ENCODE measurements around the gene TRAF4.

Gene TRAF4

DNA sequence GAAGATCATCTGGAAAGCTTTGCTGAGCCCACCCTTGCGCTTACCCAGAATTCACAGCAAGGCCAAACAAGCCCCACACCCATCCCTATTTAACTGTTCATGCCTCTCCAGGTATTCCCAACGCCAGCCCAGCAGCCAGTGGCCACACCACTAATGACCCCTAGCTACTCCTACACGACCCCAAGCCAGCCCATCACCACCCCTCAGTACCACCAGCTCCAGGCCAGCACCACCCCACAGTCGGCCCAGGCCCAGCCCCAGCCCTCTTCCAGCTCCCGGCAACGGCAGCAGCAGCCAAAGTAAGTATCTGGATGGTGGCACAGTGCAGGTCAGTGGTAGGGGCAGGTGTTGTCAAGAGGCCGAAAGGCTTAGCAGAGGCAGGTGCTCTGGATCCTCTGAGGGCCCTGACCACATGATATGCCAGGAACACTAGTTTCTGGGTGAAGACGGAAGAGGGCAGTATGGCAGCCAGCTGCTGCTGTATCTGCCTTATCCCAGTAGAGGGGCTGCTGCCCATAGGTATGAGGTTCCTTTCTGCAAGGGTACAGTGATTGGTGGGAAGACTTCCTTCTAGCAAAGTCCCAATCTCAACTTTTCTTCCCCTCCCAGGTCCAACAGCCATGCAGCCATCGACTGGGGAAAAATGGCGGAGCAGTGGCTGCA is 42.9 kb upstream of the TRAF4 start:
- TF ChIP-seq, protein P1, sequence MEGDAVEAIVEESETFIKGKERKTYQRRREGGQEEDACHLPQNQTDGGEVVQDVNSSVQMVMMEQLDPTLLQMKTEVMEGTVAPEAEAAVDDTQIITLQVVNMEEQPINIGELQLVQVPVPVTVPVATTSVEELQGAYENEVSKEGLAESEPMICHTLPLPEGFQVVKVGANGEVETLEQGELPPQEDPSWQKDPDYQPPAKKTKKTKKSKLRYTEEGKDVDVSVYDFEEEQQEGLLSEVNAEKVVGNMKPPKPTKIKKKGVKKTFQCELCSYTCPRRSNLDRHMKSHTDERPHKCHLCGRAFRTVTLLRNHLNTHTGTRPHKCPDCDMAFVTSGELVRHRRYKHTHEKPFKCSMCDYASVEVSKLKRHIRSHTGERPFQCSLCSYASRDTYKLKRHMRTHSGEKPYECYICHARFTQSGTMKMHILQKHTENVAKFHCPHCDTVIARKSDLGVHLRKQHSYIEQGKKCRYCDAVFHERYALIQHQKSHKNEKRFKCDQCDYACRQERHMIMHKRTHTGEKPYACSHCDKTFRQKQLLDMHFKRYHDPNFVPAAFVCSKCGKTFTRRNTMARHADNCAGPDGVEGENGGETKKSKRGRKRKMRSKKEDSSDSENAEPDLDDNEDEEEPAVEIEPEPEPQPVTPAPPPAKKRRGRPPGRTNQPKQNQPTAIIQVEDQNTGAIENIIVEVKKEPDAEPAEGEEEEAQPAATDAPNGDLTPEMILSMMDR (IDR thresholded peaks at IDR 0.05; ENCODE audit: borderline replicate concordance, extremely low read depth, low read length, poor library complexity, severe bottlenecking), result no peak
- no peak for TF ChIP-seq EZH2 (IDR thresholded peaks at IDR 0.05; ENCODE audit: borderline replicate concordance, low read depth, low read length, severe bottlenecking)
- Histone ChIP-seq H3K4me1 (ENCODE audit: insufficient read depth, low read length) (no peaks in the 10 kb centered on the region), H3K9me3 (ENCODE audit: insufficient read depth, low read length, severe bottlenecking) (no peaks in the 10 kb centered on the region), H3K4me3 (ENCODE audit: low read depth in 1 of 2, low read length in 2 of 2) (no peak overlapping the region), H3K4me2 (ENCODE audit: insufficient read depth, low read length) (no peak overlapping the region), H4K20me1 (ENCODE audit: insufficient read depth, low read length) (0 out of 2 replicates have a peak, but pooled peaks cover 4% of the 10 kb centered on the region), H2AFZ (ENCODE audit: low read depth, low read length) (no peak overlapping the region), H3K27me3 (ENCODE audit: insufficient read depth, low read length, poor library complexity) (no peaks in the 10 kb centered on the region), H3K9ac (ENCODE audit: low read depth, low read length) (no peak overlapping the region), H3K36me3 (ENCODE audit: insufficient read depth, low read length) (peaks cover 81% of the 10 kb centered on the region), H3K27ac (ENCODE audit: low read length) (no peak overlapping the region), H3K79me2 (ENCODE audit: insufficient read depth, low read length) (no peaks in the 10 kb centered on the region)
- no peak for DNase-seq
- ATAC-seq (ENCODE audit: insufficient read depth, low read depth), result no peak

DNA sequence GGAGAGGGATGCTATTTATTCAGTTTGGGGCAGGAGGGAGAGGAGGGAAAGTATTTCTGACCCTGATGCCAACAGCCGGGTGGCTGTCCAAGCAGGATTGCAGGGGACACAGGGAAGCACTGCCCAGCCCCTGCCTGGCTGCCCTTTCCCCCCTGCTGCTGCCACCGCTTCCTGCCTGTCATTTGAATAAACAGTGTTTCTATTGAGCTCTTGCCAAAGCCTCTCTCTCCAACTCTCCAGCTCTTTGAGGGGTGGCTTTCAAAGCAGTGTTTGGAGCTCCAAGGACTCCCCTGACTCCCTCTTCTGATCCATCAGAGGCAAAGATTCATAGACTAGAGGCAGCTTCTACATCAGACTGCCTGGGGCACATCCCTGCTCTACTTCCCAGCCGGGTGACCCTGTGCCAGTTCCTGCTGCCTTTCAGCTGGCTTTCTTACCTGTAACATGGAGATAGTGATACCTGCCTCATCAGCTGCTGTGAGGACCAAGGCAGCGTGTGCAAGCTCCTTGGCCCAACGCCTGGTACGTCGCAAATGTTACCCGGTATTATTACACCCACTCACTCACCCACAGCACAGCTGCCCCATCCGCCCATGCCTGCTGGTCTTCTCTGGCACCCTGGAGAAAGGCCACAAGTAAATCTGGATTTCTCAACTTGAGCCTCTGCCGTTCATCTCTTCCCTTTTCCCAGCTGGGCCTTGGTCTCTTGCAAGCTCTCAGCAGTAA is 41.6 kb upstream of the TRAF4 start:
- no peak for ATAC-seq (ENCODE audit: insufficient read depth, low read depth)
- Histone ChIP-seq H2AFZ (ENCODE audit: low read depth, low read length) (no peak overlapping the region), H3K79me2 (ENCODE audit: insufficient read depth, low read length) (no peaks in the 10 kb centered on the region), H3K27ac (ENCODE audit: low read length) (no peak overlapping the region), H4K20me1 (ENCODE audit: insufficient read depth, low read length) (0 out of 2 replicates have a peak, but pooled peaks cover 4% of the 10 kb centered on the region), H3K36me3 (ENCODE audit: insufficient read depth, low read length) (peaks cover 75% of the 10 kb centered on the region), H3K4me2 (ENCODE audit: insufficient read depth, low read length) (no peak overlapping the region), H3K27me3 (ENCODE audit: insufficient read depth, low read length, poor library complexity) (no peaks in the 10 kb centered on the region), H3K9ac (ENCODE audit: low read depth, low read length) (no peak overlapping the region), H3K9me3 (ENCODE audit: insufficient read depth, low read length, severe bottlenecking) (no peaks in the 10 kb centered on the region), H3K4me1 (ENCODE audit: insufficient read depth, low read length) (no peaks in the 10 kb centered on the region), H3K4me3 (ENCODE audit: low read depth in 1 of 2, low read length in 2 of 2) (no peak overlapping the region)
- DNase-seq, result no peak
- TF ChIP-seq EZH2 (IDR thresholded peaks at IDR 0.05; ENCODE audit: borderline replicate concordance, low read depth, low read length, severe bottlenecking), result no peak
- TF ChIP-seq, protein P1 (IDR thresholded peaks at IDR 0.05; ENCODE audit: borderline replicate concordance, extremely low read depth, low read length, poor library complexity, severe bottlenecking), result no peak

GRCh38 chr17:28702752-28703150 is 41.1 kb upstream of the TRAF4 start:
- Histone ChIP-seq H3K36me3 (ENCODE audit: insufficient read depth, low read length) (peaks cover 69% of the 10 kb centered on the region), H3K4me3 (ENCODE audit: low read depth in 1 of 2, low read length in 2 of 2) (no peak overlapping the region), H3K4me2 (ENCODE audit: insufficient read depth, low read length) (no peak overlapping the region), H2AFZ (ENCODE audit: low read depth, low read length) (no peak overlapping the region), H3K27ac (ENCODE audit: low read length) (no peak overlapping the region), H3K9ac (ENCODE audit: low read depth, low read length) (no peak overlapping the region), H3K9me3 (ENCODE audit: insufficient read depth, low read length, severe bottlenecking) (no peaks in the 10 kb centered on the region), H3K79me2 (ENCODE audit: insufficient read depth, low read length) (no peaks in the 10 kb centered on the region), H3K4me1 (ENCODE audit: insufficient read depth, low read length) (no peaks in the 10 kb centered on the region), H4K20me1 (ENCODE audit: insufficient read depth, low read length) (0 out of 2 replicates have a peak, but pooled peaks cover 4% of the 10 kb centered on the region), H3K27me3 (ENCODE audit: insufficient read depth, low read length, poor library complexity) (no peaks in the 10 kb centered on the region)
- TF ChIP-seq, protein P1 (IDR thresholded peaks at IDR 0.05; ENCODE audit: borderline replicate concordance, extremely low read depth, low read length, poor library complexity, severe bottlenecking), result no peak
- TF ChIP-seq EZH2 (IDR thresholded peaks at IDR 0.05; ENCODE audit: borderline replicate concordance, low read depth, low read length, severe bottlenecking), result no peak
- DNase-seq (no peak), ATAC-seq (ENCODE audit: insufficient read depth, low read depth) (no peak)

All from DND-41 (cell line).